Activated CD4-positive, alpha-beta T cell treated with anti-CD3 and anti-CD28 coated beads, Interleukin-2, amount 10 ng/mL, durations not matched to agents 7 days and 5 days (primary cell): ENCODE results near the gene THAP4. TPM values are rescaled to one million over a fixed set of nuclear protein-coding genes. Genes with fewer than 3 reads are reported as not detected.

ENCODE experiments used
- CTCF ChIA-PET: fragments of 350-600 bp; sonication (Branson Sonifier 250); formaldehyde crosslinking; loops from one replicate; lab custom pipeline; 2021; ENCODE audit warnings: antibody characterized with exemption; lab: Charles Lee
- POLR2A ChIA-PET: fragments of 350-600 bp; sonication (Branson Sonifier 250); formaldehyde crosslinking; loops from one replicate; lab custom pipeline; 2021; ENCODE audit warnings: antibody characterized with exemption; lab: Charles Lee
- DNase-seq: peaks from one replicate; pipeline ENCODE4 v3.0.0-alpha.2; 2020
- H3K27ac Mint-ChIP-seq: one replicate; pipeline ENCODE4 v1.8.0; 2021; ENCODE audit warnings: mild to moderate bottlenecking, moderate library complexity, mixed read lengths
- H3K27me3 Mint-ChIP-seq: one replicate; pipeline ENCODE4 v1.8.0; 2021; ENCODE audit warnings: mixed read lengths
- H3K36me3 Mint-ChIP-seq: one replicate; pipeline ENCODE4 v1.8.0; 2021; ENCODE audit warnings: low read depth, mixed read lengths
- H3K4me1 Mint-ChIP-seq: one replicate; pipeline ENCODE4 v1.8.0; 2021; ENCODE audit warnings: mixed read lengths
- H3K4me3 Mint-ChIP-seq: one replicate; pipeline ENCODE4 v1.8.0; 2021; ENCODE audit warnings: mild to moderate bottlenecking, moderate library complexity, mixed read lengths
- H3K9me3 Mint-ChIP-seq: one replicate; pipeline ENCODE4 v1.8.0; 2021; ENCODE audit warnings: mixed read lengths
- total RNA-seq, 2 experiments: library from RNA; stranded (reverse); gene quantifications; one replicate each; pipeline ENCODE4 v1.2.3, GENCODE V29; 2021

The THAP4 gene
- total RNA-seq, 2 experiments from 2014 or later: 35.4 to 37.0 TPM

DNA sequence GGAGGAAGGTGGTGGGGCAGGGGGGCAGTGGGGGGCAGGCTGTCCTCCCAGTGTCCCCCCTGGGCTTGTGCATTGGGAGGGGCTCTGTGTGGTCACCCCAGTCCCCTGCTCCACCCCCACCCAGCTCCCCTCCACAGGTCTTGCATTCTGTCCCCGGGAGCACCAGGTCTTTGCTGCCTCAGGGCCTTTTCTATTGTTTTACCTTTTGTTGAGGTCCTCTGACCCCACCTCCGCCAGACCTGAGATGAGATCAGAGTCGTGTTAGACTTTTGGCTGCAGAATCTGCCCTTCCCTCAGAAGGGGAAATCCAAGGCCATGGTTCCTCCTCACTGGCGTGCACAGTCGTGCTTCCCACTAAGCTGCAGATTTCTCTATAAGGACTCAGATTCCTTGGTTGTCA lies 21.3 kb upstream of the THAP4 start:
- no peak overlapping the region for H3K4me3 Mint-ChIP-seq
- peaks cover 32% of the 10 kb centered on the region for H3K36me3 Mint-ChIP-seq
- no peak overlapping the region for H3K27ac Mint-ChIP-seq
- H3K4me1 Mint-ChIP-seq: no peaks in the 10 kb centered on the region
- POLR2A ChIA-PET: no interaction called here
- H3K27me3 Mint-ChIP-seq: no peaks in the 10 kb centered on the region
- CTCF ChIA-PET: interaction anchor here (1.1 to 2.6 kb wide), 5 partner anchors 9 to 71 kb away, joined by 3 to 7 read pairs (median 5); partner anchors contain the start of gene ATG4B
- no peaks in the 10 kb centered on the region for H3K9me3 Mint-ChIP-seq
- no peak for DNase-seq

DNA sequence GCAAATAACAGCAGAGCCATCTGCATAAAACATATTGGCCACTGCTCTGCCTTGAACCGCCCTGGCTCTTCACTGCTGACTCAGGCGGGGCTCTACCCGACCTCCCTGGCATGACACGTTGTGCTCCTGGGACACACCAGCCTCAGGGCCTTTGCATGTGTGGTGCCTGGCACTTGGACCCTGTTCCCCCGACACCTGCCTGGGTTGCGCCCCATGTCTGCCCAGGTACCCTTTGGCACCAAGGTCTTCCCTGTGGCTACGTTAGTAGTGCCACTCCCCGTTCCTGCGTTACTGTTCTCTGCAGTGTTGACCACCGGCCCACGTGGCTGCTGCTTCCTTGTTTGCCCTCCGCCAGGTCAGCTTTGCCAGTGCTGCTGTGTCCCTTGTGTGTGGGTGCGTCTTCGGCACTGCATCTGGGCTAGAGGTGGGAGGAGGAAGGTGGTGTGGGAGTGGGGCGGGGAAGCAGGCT lies 20.9 kb upstream of the THAP4 start:
- Mint-ChIP-seq H3K4me3 (no peak overlapping the region), H3K9me3 (no peaks in the 10 kb centered on the region), H3K36me3 (peaks cover 32% of the 10 kb centered on the region), H3K27me3 (no peaks in the 10 kb centered on the region), H3K27ac (no peak overlapping the region), H3K4me1 (no peaks in the 10 kb centered on the region)
- CTCF ChIA-PET: interaction anchor here (1.5 to 2.6 kb wide), 2 partner anchors 10 to 20 kb away, joined by 5 to 7 read pairs; partner anchors contain the start of gene ATG4B
- no peak for DNase-seq
- POLR2A ChIA-PET: no interaction called here

DNA sequence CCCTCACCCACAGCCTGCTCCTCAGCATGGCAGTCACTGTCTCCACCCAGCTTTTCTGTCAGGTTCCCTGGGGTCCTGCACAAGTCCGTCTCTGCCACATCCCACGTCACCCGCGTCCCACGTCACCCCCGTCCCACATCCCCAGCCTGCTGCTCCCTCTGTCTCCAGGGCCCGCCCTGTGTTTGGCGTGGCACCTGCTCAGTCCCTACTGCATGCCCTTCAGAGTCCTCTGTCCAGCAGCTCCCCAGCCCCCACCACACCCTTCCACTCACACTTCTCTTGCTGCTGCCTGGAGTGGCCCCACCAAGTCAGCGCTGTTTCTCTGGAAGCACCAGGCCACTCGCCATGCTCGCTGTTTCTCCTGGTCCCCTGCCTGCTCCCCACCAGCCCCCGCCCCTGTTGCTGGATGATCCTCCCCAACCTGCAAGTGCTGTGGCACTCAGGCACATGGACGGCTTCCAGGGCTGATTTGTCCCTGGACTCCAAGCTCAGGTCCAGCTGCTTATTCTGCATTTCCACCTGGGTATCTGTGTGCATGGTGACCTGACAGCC lies 19.3 kb upstream of the THAP4 start:
- H3K36me3 Mint-ChIP-seq: peaks cover 33% of the 10 kb centered on the region
- H3K27ac Mint-ChIP-seq: no peak overlapping the region
- no peaks in the 10 kb centered on the region for H3K9me3 Mint-ChIP-seq
- CTCF ChIA-PET: interaction anchor here (0.6 to 1.1 kb wide), 2 partner anchors 16 to 108 kb away, joined by 3 read pairs; no protein-coding TSS in a partner anchor
- H3K4me1 Mint-ChIP-seq: no peaks in the 10 kb centered on the region
- no peaks in the 10 kb centered on the region for H3K27me3 Mint-ChIP-seq
- no peak overlapping the region for H3K4me3 Mint-ChIP-seq
- POLR2A ChIA-PET: no interaction called here
- DNase-seq: no peak

DNA sequence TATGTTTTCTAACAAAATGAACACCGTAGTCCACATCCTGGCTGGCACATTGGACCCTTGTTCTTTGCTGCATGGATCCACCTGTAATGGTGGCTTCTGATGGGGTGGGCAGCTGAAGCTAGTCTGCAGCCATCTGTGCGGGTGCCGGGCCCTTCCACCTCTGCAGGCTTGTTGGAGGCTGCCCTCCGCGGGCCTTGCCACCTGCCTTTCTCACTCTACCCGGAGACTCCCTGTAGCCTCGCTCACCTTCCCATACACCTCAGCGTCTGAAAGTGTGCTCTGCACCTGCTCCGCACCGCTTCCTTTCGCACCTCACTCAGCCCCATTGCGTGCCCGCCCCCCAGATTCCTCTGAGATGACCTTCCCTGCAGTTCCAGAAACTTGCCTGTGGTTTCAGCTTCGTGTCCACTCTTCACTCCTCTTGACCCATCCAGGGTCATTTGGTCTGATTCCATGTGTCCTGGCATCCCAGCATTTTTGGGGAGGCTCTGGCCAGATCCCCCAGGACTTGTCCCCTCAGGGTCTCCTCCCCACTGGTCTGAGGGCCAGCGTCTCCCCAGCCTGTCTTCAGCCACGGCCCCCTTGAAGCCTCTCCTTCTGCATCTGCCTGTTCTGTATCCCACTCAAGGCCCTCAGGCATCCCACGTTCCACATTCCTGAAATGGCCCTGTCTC lies 18.7 kb upstream of the THAP4 start:
- Mint-ChIP-seq H3K4me3 (no peak overlapping the region), H3K27me3 (no peaks in the 10 kb centered on the region), H3K9me3 (no peaks in the 10 kb centered on the region), H3K36me3 (peaks cover 33% of the 10 kb centered on the region), H3K27ac (no peak overlapping the region), H3K4me1 (peaks cover 3% of the 10 kb centered on the region)
- POLR2A ChIA-PET: no interaction called here
- CTCF ChIA-PET: no interaction called here
- DNase-seq: no peak

DNA sequence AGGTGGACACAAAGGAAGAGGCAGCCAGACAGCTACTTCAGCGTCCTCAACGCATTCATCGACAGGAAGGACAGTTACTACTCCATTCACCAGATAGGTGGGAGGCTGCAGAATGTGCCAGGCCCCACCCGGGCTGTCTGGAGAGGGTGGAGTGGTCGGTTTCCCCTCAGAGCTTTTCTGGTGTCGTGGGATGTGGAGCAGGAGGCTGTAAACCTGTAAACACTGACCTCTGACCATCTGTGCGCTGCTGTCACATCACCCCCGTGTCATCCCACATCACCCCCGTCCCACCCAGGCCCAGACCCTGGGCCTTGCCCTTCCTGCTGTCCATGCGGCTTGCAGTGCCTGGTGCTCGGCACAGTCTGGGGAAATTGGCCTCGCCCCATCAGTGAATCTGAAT lies 17.6 kb upstream of the THAP4 start:
- ChIA-PET POLR2A (no interaction called here), CTCF (interaction anchor here (0.7 kb wide), 1 partner anchor 22 kb away, joined by 6 read pairs; no protein-coding TSS in a partner anchor)

DNA sequence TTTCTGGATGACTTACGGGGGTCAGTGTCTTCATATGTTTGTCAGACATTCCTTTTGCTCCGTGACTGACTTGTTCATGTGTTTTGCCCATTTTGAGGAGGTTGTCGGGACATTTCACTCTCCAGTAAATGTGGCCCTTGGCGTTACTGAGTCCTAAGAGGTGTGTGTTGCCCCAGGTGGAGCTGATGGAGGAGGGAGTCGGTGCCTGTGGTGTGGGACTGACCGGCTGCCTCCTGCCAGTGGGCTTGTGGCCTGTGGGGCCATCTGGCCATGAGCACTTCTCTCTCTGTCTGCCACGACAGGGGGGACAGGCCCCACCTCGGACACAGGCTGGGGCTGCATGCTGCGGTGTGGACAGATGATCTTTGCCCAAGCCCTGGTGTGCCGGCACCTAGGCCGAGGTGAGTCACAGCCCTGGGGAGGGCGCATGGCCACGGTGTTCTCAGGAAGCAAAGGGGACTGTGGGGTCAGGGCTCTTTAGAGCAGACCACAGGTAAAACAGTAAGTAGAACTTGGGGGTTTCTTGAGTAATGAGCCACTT lies 16.3 kb upstream of the THAP4 start:
- Mint-ChIP-seq H3K4me3 (no peak overlapping the region), H3K36me3 (peaks cover 19% of the 10 kb centered on the region), H3K4me1 (peaks cover 8% of the 10 kb centered on the region), H3K27me3 (no peaks in the 10 kb centered on the region), H3K9me3 (no peaks in the 10 kb centered on the region), H3K27ac (no peak overlapping the region)
- no peak for DNase-seq
- ChIA-PET POLR2A (no interaction called here), CTCF (no interaction called here)

More for the DNA sequence above, 17.6 kb upstream of the THAP4 start:
- no peak for DNase-seq
- Mint-ChIP-seq H3K27me3 (no peaks in the 10 kb centered on the region), H3K27ac (no peak overlapping the region), H3K4me3 (no peak overlapping the region), H3K9me3 (no peaks in the 10 kb centered on the region), H3K36me3 (peaks cover 27% of the 10 kb centered on the region), H3K4me1 (peaks cover 3% of the 10 kb centered on the region)

DNA sequence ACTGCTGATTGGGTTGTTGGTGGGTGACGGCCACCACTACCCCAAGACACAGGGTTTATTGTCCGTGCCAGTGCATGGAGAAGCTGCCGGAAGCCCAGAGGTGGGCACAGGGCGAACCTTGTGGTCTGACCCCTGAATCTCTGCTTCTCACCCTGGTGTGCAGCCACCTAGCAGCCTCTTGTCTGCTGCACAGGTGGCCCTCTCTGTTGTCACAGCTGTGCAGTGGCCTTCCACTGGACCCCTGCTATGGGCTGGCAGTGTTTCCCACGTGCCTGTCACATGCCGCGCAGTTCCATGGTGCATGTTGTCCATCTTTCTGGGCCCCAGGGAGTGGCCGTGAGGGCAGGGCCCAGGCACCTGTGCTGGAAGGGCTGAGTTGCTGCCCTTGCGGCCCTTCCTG lies 15.8 kb upstream of the THAP4 start:
- ChIA-PET POLR2A (no interaction called here), CTCF (no interaction called here)
- no peaks in the 10 kb centered on the region for H3K9me3 Mint-ChIP-seq
- H3K4me1 Mint-ChIP-seq: peaks cover 8% of the 10 kb centered on the region
- H3K36me3 Mint-ChIP-seq: peaks cover 17% of the 10 kb centered on the region
- no peaks in the 10 kb centered on the region for H3K27me3 Mint-ChIP-seq
- no peak overlapping the region for H3K27ac Mint-ChIP-seq
- DNase-seq: no peak
- no peak overlapping the region for H3K4me3 Mint-ChIP-seq

DNA sequence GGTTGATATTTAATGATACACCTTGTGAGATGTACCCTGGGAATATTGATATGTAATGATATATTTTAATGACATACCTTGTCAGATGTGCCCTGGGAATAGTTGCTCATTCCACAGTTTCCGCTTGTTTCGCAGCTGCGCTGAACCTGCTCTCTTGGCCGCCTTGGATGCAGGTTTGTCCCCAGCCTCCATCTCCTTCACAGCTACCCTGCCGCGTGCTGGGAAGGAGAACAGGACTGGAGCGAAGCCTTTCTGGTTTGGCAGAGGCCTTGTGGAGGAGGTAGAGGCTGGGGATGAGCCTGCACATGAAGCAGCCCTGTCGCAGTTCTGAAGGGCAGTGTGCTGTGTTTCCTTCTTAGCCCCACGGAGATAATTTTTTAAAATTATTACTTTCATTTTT lies 15.2 kb upstream of the THAP4 start:
- CTCF ChIA-PET: no interaction called here
- H3K4me1 Mint-ChIP-seq: peaks cover 8% of the 10 kb centered on the region
- no peaks in the 10 kb centered on the region for H3K27me3 Mint-ChIP-seq
- H3K9me3 Mint-ChIP-seq: no peaks in the 10 kb centered on the region
- POLR2A ChIA-PET: no interaction called here
- H3K27ac Mint-ChIP-seq: no peak overlapping the region
- peaks cover 16% of the 10 kb centered on the region for H3K36me3 Mint-ChIP-seq
- H3K4me3 Mint-ChIP-seq: no peak overlapping the region
- no peak for DNase-seq

DNA sequence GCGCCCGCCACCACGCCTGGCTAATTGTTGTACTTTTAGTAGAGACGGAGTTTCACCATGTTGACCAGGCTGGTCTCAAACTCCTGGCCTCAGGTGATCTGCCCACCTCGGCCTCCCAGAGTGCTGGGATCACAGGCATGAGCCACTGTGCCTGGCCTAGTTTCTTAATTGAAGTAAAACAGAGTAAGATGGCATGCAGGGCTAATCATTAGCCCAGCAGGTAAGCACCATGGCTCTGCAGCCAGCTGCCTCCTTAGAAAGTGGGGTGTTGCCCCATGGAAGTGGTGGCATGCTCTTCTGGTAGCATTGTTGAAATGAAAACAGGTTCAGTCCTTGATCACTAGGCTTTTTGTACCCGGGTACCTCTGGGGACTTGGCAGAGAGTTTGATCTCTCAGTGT lies 13.0 kb upstream of the THAP4 start:
- Mint-ChIP-seq H3K27me3 (no peaks in the 10 kb centered on the region), H3K4me1 (peaks cover 8% of the 10 kb centered on the region), H3K9me3 (no peaks in the 10 kb centered on the region), H3K36me3 (peaks cover 7% of the 10 kb centered on the region), H3K4me3 (no peak overlapping the region), H3K27ac (no peak overlapping the region)
- ChIA-PET POLR2A (no interaction called here), CTCF (interaction anchor here (1.5 kb wide), 1 partner anchor 54 kb away, joined by 3 read pairs; no protein-coding TSS in a partner anchor)
- DNase-seq: no peak

DNA sequence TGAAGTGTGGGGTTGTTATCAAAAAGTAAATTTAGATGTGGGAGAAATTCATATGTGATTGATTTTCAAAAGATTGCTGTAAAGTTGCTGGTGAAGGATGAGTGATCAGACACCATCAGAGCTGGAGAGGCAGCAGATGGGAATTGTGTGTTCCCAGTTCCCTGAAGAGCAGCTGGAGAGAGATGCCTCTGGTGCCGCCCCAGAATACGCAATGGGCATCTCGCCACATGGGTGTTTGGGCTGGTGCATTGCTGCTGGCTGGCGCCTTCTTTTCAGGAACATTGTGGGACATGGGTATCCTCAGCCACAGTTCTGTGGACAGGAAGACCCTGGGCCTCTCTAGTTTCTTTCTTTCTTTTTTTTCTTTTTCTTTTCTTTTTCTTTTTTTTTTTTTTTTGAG lies 12.4 kb upstream of the THAP4 start:
- ChIA-PET POLR2A (no interaction called here), CTCF (interaction anchor here (2.3 kb wide), 1 partner anchor 9 kb away, joined by 5 read pairs; no protein-coding TSS in a partner anchor)
- H3K4me3 Mint-ChIP-seq: no peak overlapping the region
- no peak for DNase-seq
- no peak overlapping the region for H3K27ac Mint-ChIP-seq
- peaks cover 8% of the 10 kb centered on the region for H3K4me1 Mint-ChIP-seq
- no peaks in the 10 kb centered on the region for H3K9me3 Mint-ChIP-seq
- peaks cover 3% of the 10 kb centered on the region for H3K36me3 Mint-ChIP-seq
- H3K27me3 Mint-ChIP-seq: no peaks in the 10 kb centered on the region

DNA sequence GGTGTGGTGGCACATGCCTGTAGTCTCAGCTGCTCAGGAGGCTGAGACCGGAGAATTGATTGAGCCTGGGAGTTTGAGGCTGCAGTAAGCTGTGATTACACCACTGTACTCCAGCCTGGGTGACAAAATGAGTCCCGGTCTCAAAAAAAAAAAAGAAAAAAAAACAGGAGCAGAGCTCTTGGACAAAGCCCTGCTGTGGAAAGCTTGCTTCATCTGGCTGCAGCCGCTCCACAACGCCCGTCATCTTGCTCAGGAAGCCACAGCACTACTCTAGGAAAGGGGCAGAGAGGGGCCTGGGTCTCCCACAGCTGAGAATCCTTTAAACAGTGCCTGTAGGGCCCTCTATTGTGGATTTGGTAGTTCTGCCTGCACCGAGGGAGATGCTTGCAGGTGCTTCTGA lies 11.5 kb upstream of the THAP4 start:
- Mint-ChIP-seq H3K4me1 (peaks cover 8% of the 10 kb centered on the region), H3K9me3 (no peaks in the 10 kb centered on the region), H3K36me3 (peaks cover 2% of the 10 kb centered on the region), H3K27ac (no peak overlapping the region), H3K27me3 (no peaks in the 10 kb centered on the region), H3K4me3 (no peak overlapping the region)
- POLR2A ChIA-PET: no interaction called here
- no peak for DNase-seq
- CTCF ChIA-PET: interaction anchor here (0.6 to 2.3 kb wide), 4 partner anchors 10 to 522 kb away, joined by 3 to 5 read pairs (median 4); partner anchors contain the start of gene ATG4B

DNA sequence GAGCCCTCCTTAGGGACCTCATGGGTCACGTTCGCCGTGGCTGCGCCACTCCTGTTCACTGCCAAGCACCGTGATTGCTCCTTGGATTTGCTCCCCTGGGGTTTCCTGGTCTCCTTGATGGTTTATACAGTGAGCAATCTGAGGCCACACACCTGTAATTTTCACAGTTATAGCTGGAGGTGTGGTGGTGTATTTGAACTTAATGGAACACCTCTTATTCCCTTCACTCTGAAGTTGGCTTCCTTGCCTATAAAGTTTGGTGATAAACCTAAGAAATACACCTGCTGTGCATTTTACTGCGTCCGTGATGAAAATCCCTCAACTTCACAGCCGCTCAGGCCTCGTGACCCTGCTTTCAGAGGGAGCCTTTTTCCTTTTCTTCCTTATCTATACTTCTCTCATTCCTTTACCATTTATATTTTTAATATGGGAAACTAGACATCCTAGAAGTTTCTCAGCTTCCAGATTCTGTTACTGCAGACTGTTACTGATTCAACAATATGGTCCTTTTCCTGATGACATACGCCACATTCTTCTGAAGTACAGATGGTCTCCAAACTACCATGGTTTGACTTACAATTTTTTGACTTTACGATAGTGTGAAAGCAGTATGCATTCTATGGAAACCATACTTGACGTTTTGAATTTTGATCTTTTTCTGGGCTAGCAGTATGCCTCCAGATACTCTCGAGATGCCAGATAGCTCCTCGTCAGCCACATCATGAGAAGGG lies 9.1 kb upstream of the THAP4 start:
- Mint-ChIP-seq H3K9me3 (no peaks in the 10 kb centered on the region), H3K4me3 (no peak overlapping the region), H3K36me3 (peaks cover 4% of the 10 kb centered on the region), H3K4me1 (peaks cover 15% of the 10 kb centered on the region), H3K27ac (no peak overlapping the region), H3K27me3 (no peaks in the 10 kb centered on the region)
- no peak for DNase-seq
- CTCF ChIA-PET: interaction anchor here (0.6 kb wide), 1 partner anchor 223 kb away, joined by 3 read pairs; no protein-coding TSS in a partner anchor
- POLR2A ChIA-PET: no interaction called here
